Adrenal gland (tissue), 12 donors: Measurements from ENCODE around the gene CARD19. TPM values are rescaled to one million over a fixed set of nuclear protein-coding genes. Genes with fewer than 3 reads are reported as not detected.
"Not testable (repeated sequence)": the region's sequence is repeated elsewhere in the genome, so short reads cannot be mapped to it uniquely, and the experiment has no call there.

Experiments used
- DNase-seq, 7 donors: peaks; one replicate each; pipeline ENCODE4 v3.0.0-alpha.2; 2019 to 2020
- H3K27ac ChIP-seq, 5 donors: fragments of 200-600 bp; sonication (generic) in 4 of 5; 1 replicate in 3 of 5; 2 replicates in 2 of 5; pipeline versions ENCODE4 v1.5.1 to v1.8.0; 2016 to 2020; ENCODE audit warnings: mild to moderate bottlenecking in 1 of 5
- H3K27me3 ChIP-seq: fragments of 200-600 bp; 2 replicates; pipeline ENCODE4 v1.8.0; 2021
- H3K36me3 ChIP-seq, 2 donors: fragments of 200-600 bp; replicated peaks in 1 of 2; 1 replicate in 1 of 2; 2 replicates in 1 of 2; pipeline versions ENCODE4 v1.5.1 to v1.8.0; 2018 to 2022
- H3K4me1 ChIP-seq, 2 donors: fragments of 200-600 bp; replicated peaks in 1 of 2; 1 replicate in 1 of 2; 2 replicates in 1 of 2; pipeline versions ENCODE4 v1.5.1 to v1.8.0; 2018 to 2021
- H3K4me3 ChIP-seq, 4 donors: fragments of 200-600 bp; sonication (generic) in 3 of 4; one replicate each; pipeline ENCODE4 v1.5.1; 2016 to 2018
- H3K9me3 ChIP-seq, 3 donors: fragments of 200-600 bp; sonication (generic) in 1 of 3; replicated peaks in 1 of 3; 1 replicate in 2 of 3; 2 replicates in 1 of 3; pipeline versions ENCODE4 v1.5.1 to v1.8.0; 2016 to 2021
- CTCF ChIP-seq, 6 experiments: fragments of 450-650 bp in 4 of 6; fragments of 200-600 bp in 2 of 6; sonication (generic) in 1 of 6; IDR thresholded peaks; 1 replicate in 5 of 6; 2 replicates in 1 of 6; pipeline versions ENCODE4 v1.5.1 to v1.8.0; 2016 to 2021; ENCODE audit warnings: antibody characterized with exemption in 6 of 6, mild to moderate bottlenecking in 2 of 6, moderate library complexity in 1 of 6
- POLR2A ChIP-seq, 2 donors: fragments of 450-650 bp; IDR thresholded peaks; one replicate each; pipeline ENCODE4 v1.6.1; 2017; ENCODE audit warnings: antibody characterized with exemption in 2 of 2, mild to moderate bottlenecking in 2 of 2, moderate library complexity in 1 of 2
- WGBS, 4 donors: extraction: QIAGEN DNeasy Blood & Tissue Kit in 2 of 4; methylation state at CpG; one replicate each; pipeline versions ENCODE4 v1.1.5 to v1.1.7; 2013 to 2017; 5-methylcytosine and 5-hydroxymethylcytosine counted together
- intact Hi-C, 2 donors: fragments of 100-400 bp; cut with DNase I; formaldehyde crosslinking; loops; one replicate each; pipeline versions ENCODE4 v1.14.1 to v1.15.0; 2022 to 2023
- polyA plus RNA-seq, 3 donors: library from polyadenylated mRNA; stranded (reverse); fragments of 200-250 nt in 2 of 3; fragments of 350-450 nt in 1 of 3; fragmentation: Illumina TruSeq in 1 of 3; extraction: RNeasy Lipid Tissue Mini Kit (QIAGEN cat#74804) in 1 of 3; gene quantifications; one replicate each; pipeline ENCODE4 v1.2.3, GENCODE V29; 2013 to 2014
- total RNA-seq, 9 donors: library from RNA; depleted of rRNA in 4 of 9; stranded (reverse); fragments of >200 nt in 4 of 9; fragments of 120-200 nt in 1 of 9; fragmentation: NEBNext Ultra II Directional in 1 of 9; extraction: Animal tissue kit (Norgen Biotek cat#: 25700) in 1 of 9; gene quantifications; one replicate each; pipeline versions ENCODE4 v1.1.0 to v1.2.4, GENCODE V29; 2013 to 2023
- donor health status: healthy with polysubstance abuse.
- donor health status: Bipolar disorder and iron deficiency.
- donor health status: DM: yes; HTN: yes; CAD: no.
- donor health status: DM: no; HTN: no; CAD: no.
- donor health status: DM: no; HTN: no; CAD: no.
- donor health status: DM: yes; HTN: yes; CAD: no.

CARD19 gene
- total and polyA plus RNA-seq, 12 donors: 10.7 to 75.0 (median 41.3) TPM

- Histone ChIP-seq H3K9me3 (no peaks in the 10 kb centered on the region), H3K27ac (no peak overlapping the region), H3K27me3 (no peaks in the 10 kb centered on the region), H3K4me1 (peaks cover 6 to 16% of the 10 kb centered on the region in 2 donors), H3K36me3 (no peaks in the 10 kb centered on the region), H3K4me3 (no peak overlapping the region)
- intact Hi-C loops: no loop called here
- DNase-seq: no peak
- 74 to 87% (median 77%) methylated on average over 7 of the region's 7 CpGs for WGBS, 4 donors
- TF ChIP-seq POLR2A (IDR thresholded peaks at IDR 0.05): no peak
- no peak for TF ChIP-seq CTCF (IDR thresholded peaks at IDR 0.05)
These were observed 42.3 kb downstream of the CARD19 start for GRCh38 chr9:93138171-93138764.

GRCh38 chr9:93139365-93140182, 43.6 kb downstream of the CARD19 start:
- peak in 1 of 7 donors; percentile 56 for DNase-seq
- intact Hi-C loops: no loop called here
- Histone ChIP-seq H3K4me1 (peaks cover 3 to 11% of the 10 kb centered on the region in 2 donors), H3K9me3 (no peaks in the 10 kb centered on the region), H3K4me3 (no peak overlapping the region), H3K27ac (no peak overlapping the region), H3K27me3 (no peaks in the 10 kb centered on the region), H3K36me3 (no peaks in the 10 kb centered on the region)
- TF ChIP-seq CTCF (IDR thresholded peaks at IDR 0.05) (no peak), POLR2A (IDR thresholded peaks at IDR 0.05) (no peak)
- 71 to 89% (median 84%) methylated on average over 10 to 16 of the region's 16 CpGs for WGBS, 4 donors

DNA sequence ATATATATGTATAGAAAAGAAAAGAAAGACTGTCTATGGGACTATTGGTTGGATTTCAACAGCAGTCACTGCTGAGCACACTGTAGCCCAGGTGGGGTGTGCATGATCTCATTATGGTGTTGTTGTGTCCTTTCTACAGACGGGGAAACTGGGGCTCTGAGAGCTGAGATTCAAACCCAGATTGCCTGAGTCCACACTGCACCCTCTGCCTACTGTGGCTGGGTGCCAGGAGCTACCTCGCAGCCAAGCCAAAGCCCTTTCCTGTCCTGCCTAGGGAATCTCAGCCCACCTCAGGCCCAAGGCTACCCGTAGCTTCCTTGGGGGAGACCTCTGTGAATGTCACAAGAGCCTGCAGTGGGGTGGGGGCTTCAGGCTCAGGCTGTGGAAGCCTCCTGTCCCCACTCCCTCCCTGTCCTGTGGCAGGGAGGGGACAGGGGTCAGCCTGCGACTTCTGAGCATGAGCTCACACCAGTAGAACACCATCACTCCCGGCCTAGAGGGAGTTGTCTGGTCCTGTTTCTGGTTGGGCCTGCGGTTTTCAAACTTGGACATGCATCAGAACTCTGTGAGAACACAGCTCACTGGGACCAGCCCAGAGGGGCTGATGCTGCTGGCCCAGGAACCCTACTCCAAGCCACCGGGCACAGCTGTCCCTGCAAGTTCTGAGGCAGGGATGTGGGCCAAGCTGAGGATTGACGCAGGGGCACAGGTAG, 45.9 kb downstream of the CARD19 start:
- H3K9me3 ChIP-seq: no peaks in the 10 kb centered on the region
- intact Hi-C loops: no loop called here
- H3K27me3 ChIP-seq: no peaks in the 10 kb centered on the region
- 77 to 92% (median 91%) methylated on average over 2 to 8 of the region's 8 CpGs for WGBS, 4 donors
- no peak for DNase-seq
- no peaks in the 10 kb centered on the region for H3K36me3 ChIP-seq
- TF ChIP-seq CTCF (IDR thresholded peaks at IDR 0.05) (no peak), POLR2A (IDR thresholded peaks at IDR 0.05) (no peak)
- no peak overlapping the region for H3K27ac ChIP-seq
- H3K4me1 ChIP-seq: no peaks in the 10 kb centered on the region
- no peak overlapping the region for H3K4me3 ChIP-seq

DNA sequence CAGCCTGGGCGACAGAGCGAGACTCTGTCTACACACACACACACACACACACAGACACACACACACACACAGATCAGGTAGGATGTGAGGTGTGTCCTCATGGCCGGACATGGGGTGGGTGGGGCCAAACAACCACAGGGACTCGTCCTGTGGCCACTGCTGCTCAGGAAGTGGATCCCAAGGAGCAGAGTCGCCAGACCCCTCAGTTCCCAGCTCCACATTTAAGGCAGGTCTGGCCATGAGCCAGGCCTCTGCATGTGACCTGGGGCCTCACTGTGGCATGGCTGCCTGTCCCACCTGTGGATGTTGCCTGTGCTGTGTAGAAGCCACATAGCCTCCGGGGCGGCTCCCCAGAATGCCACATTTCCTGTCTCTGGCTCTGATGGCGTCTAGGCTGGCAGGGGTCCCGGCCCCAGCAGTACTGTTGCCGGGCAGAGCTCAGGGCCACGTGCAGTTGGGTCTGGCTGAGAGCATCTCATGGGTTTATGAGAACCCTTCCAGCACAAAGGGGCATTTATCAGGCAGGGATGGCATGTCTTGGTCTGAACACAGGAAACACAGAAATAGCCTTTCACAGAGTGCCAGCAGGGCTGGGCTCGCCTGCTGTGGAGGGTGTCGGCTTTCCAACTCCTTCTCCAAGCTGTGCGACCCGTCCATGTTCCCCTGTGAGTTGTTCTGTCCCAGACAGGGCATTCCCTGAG, 48.0 kb downstream of the CARD19 start:
- H3K36me3 ChIP-seq: no peaks in the 10 kb centered on the region
- H3K27me3 ChIP-seq: no peaks in the 10 kb centered on the region
- WGBS, 4 donors: 51 to 67% (median 64%) methylated on average over 9 to 15 of the region's 15 CpGs
- intact Hi-C loops: no loop called here
- no peaks in the 10 kb centered on the region for H3K9me3 ChIP-seq
- H3K27ac ChIP-seq: peak overlapping the region in 1 of 5 donors; percentile 55
- H3K4me3 ChIP-seq: no peak overlapping the region
- TF ChIP-seq POLR2A (IDR thresholded peaks at IDR 0.05): no peak
- TF ChIP-seq CTCF (IDR thresholded peaks at IDR 0.05): no peak
- H3K4me1 ChIP-seq: no peaks in the 10 kb centered on the region
- peak in 2 of 7 donors; percentile 33 to 58 for DNase-seq

- H3K4me3 ChIP-seq, DNase-seq, H3K36me3 ChIP-seq, H3K27me3 ChIP-seq, intact Hi-C loops, H3K9me3 ChIP-seq, H3K27ac ChIP-seq, H3K4me1 ChIP-seq: not testable (repeated sequence)
- WGBS, 4 donors: 79 to 87% (median 84%) methylated on average over 6 of the region's 6 CpGs
These were observed 50.7 kb downstream of the CARD19 start for GRCh38 chr9:93146696-93147095.
